Loucy (cell line): ENCODE results near the gene CIBAR2.

Source experiments
- H2AFZ ChIP-seq: fragments of 200-600 bp; sonication (generic); 2 replicates; pipeline ENCODE4 v1.6.0; 2016; ENCODE audit warnings: antibody characterized with exemption, mild to moderate bottlenecking, low read length, moderate library complexity
- H3F3A ChIP-seq: fragments of 200-600 bp; 2 replicates; pipeline ENCODE4 v1.6.0; 2016; ENCODE audit warnings: antibody characterized with exemption, low read depth, mild to moderate bottlenecking
- H3K27me3 ChIP-seq: fragments of 200-600 bp; sonication (generic); 2 replicates; pipeline ENCODE4 v1.6.1; 2014; ENCODE audit warnings: low read length, mild to moderate bottlenecking; ENCODE audit not compliant: insufficient read depth, poor library complexity, severe bottlenecking
- H3K36me3 ChIP-seq: fragments of 200-600 bp; sonication (generic); 2 replicates; pipeline ENCODE4 v1.6.1; 2016; ENCODE audit warnings: low read length; ENCODE audit not compliant: insufficient read depth
- H3K4me1 ChIP-seq: fragments of 200-600 bp; sonication (generic); 2 replicates; pipeline ENCODE4 v1.5.1; 2014; ENCODE audit warnings: low read length, mild to moderate bottlenecking; ENCODE audit not compliant: insufficient read depth, poor library complexity, severe bottlenecking
- H3K4me2 ChIP-seq: fragments of 200-600 bp; sonication (generic); 2 replicates; pipeline ENCODE4 v1.6.0; 2014; ENCODE audit warnings: antibody characterized with exemption, low read length, low read depth, mild to moderate bottlenecking; ENCODE audit not compliant: poor library complexity, severe bottlenecking
- H3K4me3 ChIP-seq: fragments of 200-600 bp; sonication (generic); 2 replicates; pipeline ENCODE4 v1.5.1; 2014; ENCODE audit warnings: low read length, mild to moderate bottlenecking, mixed read lengths; ENCODE audit not compliant: poor library complexity, severe bottlenecking
- H3K79me2 ChIP-seq: fragments of 200-600 bp; sonication (generic); 2 replicates; pipeline ENCODE4 v1.6.1; 2014; ENCODE audit warnings: low read length; ENCODE audit not compliant: insufficient read depth
- H3K9ac ChIP-seq: fragments of 200-600 bp; sonication (generic); 2 replicates; pipeline ENCODE4 v1.6.0; 2014; ENCODE audit warnings: mild to moderate bottlenecking, low read depth, low read length, moderate library complexity; ENCODE audit not compliant: poor library complexity, severe bottlenecking
- H3K9me2 ChIP-seq: fragments of 200-600 bp; sonication (generic); replicated peaks from 2 replicates; pipeline ENCODE4 v1.6.1; 2016; ENCODE audit warnings: low read depth, low read length, mixed read lengths
- H3K9me3 ChIP-seq: fragments of 200-600 bp; sonication (generic); 2 replicates; pipeline ENCODE4 v1.6.1; 2014; ENCODE audit warnings: mild to moderate bottlenecking, antibody characterized with exemption, low read length, low read depth; ENCODE audit not compliant: insufficient read depth
- H4K20me1 ChIP-seq: fragments of 200-600 bp; sonication (generic); 2 replicates; pipeline ENCODE4 v1.6.0; 2014; ENCODE audit warnings: antibody characterized with exemption, low read length, mild to moderate bottlenecking; ENCODE audit not compliant: insufficient read depth, poor library complexity, severe bottlenecking
- CTCF ChIP-seq: fragments of 200-600 bp; sonication (generic); conservative IDR thresholded peaks from 2 replicates; pipeline ENCODE4 v1.5.1; 2014; ENCODE audit warnings: mild to moderate bottlenecking, antibody characterized with exemption, low read length
- EZH2phosphoT487 ChIP-seq: fragments of 200-600 bp; IDR thresholded peaks from 2 replicates; pipeline ENCODE4 v1.6.1; 2018; ENCODE audit warnings: antibody characterized with exemption, mild to moderate bottlenecking, moderate library complexity, borderline replicate concordance

CIBAR2 gene

GRCh38 chr16:85100265-85100664 is 12.0 kb downstream of the CIBAR2 start:
- Histone ChIP-seq H3K9ac (no peak overlapping the region), H3K4me1 (peaks cover 14% of the 10 kb centered on the region), H3K79me2 (no peaks in the 10 kb centered on the region), H3F3A (no peaks in the 10 kb centered on the region), H3K9me3 (no peaks in the 10 kb centered on the region), H3K4me2 (no peak overlapping the region), H2AFZ (no peak overlapping the region), H3K36me3 (no peaks in the 10 kb centered on the region), H4K20me1 (no peaks in the 10 kb centered on the region), H3K27me3 (no peaks in the 10 kb centered on the region), H3K4me3 (no peak overlapping the region), H3K9me2 (no peaks in the 10 kb centered on the region)
- TF ChIP-seq CTCF (no peak), EZH2phosphoT487 (no peak)

- Histone ChIP-seq H3K79me2 (no peaks in the 10 kb centered on the region), H3K9me2 (no peaks in the 10 kb centered on the region), H4K20me1 (no peaks in the 10 kb centered on the region), H3K4me3 (no peak overlapping the region), H3K4me1 (no peaks in the 10 kb centered on the region), H2AFZ (no peak overlapping the region), H3K27me3 (no peaks in the 10 kb centered on the region), H3K4me2 (no peak overlapping the region), H3K9ac (no peak overlapping the region), H3F3A (no peaks in the 10 kb centered on the region), H3K9me3 (no peaks in the 10 kb centered on the region), H3K36me3 (no peaks in the 10 kb centered on the region)
- TF ChIP-seq CTCF, result no peak
- no peak for TF ChIP-seq EZH2phosphoT487
Observed at GRCh38 chr16:85098565-85098964, 13.7 kb downstream of the CIBAR2 start.

- Histone ChIP-seq H3F3A (no peaks in the 10 kb centered on the region), H3K9me2 (no peaks in the 10 kb centered on the region), H3K4me3 (no peak overlapping the region), H4K20me1 (no peaks in the 10 kb centered on the region), H3K79me2 (no peaks in the 10 kb centered on the region), H3K4me2 (no peak overlapping the region), H3K4me1 (no peaks in the 10 kb centered on the region), H3K36me3 (no peaks in the 10 kb centered on the region), H3K27me3 (no peaks in the 10 kb centered on the region), H2AFZ (no peak overlapping the region), H3K9ac (no peak overlapping the region), H3K9me3 (no peaks in the 10 kb centered on the region)
- TF ChIP-seq EZH2phosphoT487 (no peak), CTCF (no peak)
Observed at GRCh38 chr16:85096921-85097320, 15.4 kb downstream of the CIBAR2 start.
